ENCODE results near the gene GTF2H4.
"Not testable (repeated sequence)": the region's sequence is repeated elsewhere in the genome, so short reads cannot be mapped to it uniquely, and the experiment has no call there.

The GTF2H4 gene

DNA sequence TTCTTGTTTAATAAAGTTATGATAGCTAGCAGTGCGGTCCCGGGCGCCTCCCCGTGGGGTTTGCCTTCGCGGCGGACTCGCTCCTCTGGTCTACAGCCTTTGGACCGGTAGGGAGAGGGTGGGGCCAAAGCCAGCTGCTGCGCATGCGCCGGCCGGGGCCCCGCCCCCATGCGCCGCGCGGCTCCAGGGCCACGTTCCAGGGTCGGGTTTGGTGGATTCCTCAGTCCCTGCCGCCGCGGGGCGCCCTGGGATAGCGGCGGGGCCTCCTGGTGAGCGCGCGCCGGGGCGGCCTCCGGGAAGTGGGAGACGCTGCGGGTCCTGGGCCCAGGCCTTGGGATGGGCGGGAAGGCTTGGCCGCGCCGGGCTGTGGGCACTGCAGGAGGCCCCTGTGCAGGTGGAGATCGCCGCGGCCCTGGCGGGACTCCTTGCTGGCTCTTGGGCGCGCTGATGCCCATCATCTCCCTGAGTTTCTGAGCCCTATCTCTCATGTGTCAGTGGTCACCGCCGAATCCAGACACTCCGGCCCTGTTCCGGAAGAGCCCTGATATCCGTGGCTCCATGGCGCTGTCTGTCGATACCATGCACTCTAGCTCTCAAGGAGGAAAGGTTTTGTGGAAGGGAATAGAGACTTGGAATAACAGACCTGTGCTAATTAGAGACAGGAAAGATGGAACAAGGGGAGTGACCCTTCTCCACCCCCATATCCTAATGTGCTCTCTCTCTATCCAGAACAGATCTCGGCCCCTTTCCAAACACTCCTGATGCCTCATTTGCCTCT, 6.3 kb downstream of the GTF2H4 start, which contains the start of gene VARS2:
Gene VARS2 (plus strand): TSS at position 163 of the 778 bp plus-strand sequence. CDS start 599 bp downstream, at position 762.
- DNase-seq, result peak; percentile 92
- in situ Hi-C loops (cut with MboI; ENCODE audit: low pct_unique_long_range_greater_than_20kb, low sequenced_read_pairs), result no loop called here

DNA sequence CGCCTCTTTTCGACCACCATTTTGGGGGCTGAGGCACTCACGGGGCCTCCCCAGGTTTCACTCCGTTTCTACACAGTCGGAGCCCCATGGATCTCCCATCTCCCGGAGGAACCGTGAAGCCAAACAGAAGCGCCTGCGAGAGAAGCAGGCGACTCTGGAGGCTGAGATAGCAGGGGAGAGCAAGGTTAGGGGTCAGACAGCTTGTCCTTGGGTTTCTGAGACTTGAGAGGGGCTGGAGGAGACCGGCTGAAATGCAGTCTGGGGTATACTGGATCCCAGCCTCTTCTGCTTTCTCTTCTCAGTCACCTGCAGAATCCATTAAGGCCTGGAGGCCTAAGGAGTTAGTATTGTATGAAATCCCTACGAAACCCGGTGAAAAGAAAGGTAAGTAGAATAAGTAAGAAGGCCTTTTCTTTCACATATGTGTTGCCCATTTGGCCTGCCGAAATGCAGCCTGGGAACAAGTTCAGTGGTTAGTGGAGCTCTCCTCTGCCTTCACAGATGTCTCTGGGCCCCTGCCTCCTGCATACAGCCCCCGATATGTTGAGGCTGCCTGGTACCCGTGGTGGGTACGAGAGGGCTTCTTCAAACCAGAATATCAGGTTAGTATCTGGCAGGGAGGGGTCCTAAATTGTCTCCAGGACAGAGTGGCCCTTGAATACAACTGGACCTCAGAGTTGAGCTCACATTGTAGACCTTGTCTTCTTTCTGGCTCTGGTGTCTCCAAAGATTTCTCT, 7.0 kb downstream of the GTF2H4 start:
- in situ Hi-C loops (cut with MboI; ENCODE audit: low pct_unique_long_range_greater_than_20kb, low sequenced_read_pairs), result no loop called here
- peak; percentile 10 for DNase-seq

DNA sequence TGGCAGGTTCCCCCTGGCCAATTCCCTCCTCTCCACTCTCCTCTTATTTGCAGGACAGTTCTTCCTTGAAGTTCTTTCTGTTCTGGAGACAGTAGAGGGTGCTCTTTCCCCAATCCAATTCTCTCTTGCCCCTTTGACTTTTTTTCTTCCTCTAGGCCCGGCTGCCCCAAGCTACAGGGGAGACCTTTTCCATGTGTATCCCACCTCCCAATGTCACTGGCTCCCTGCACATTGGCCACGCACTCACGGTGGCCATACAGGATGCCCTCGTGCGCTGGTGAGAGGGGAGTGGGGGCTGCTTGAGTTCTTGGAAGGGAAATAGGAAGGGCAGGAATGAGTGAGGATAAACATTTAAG, 7.6 kb downstream of the GTF2H4 start:
- in situ Hi-C loops (cut with MboI; ENCODE audit: low pct_unique_long_range_greater_than_20kb, low sequenced_read_pairs), result no loop called here
- DNase-seq, result peak; percentile 78

DNA sequence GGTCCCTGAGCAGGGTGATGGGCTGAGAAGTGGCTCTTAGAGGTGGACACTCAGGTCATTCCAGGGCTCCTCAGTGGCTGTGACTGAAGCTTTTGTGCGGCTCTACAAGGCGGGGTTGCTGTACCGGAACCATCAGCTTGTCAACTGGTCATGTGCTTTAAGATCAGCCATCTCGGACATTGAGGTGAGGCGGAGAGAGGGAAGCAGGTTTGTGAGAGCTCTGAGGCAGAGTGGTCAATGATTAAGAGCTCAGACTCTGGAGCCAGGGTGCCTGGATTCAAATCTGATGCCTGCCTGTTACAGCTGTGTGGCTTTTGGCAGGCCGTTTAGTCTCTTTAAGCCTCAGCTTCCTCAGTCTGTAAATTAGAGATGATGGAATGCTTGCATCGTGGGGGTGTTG, 9.0 kb downstream of the GTF2H4 start:
- DNase-seq, result no peak
- in situ Hi-C loops (cut with MboI; ENCODE audit: low pct_unique_long_range_greater_than_20kb, low sequenced_read_pairs), result no loop called here

DNA sequence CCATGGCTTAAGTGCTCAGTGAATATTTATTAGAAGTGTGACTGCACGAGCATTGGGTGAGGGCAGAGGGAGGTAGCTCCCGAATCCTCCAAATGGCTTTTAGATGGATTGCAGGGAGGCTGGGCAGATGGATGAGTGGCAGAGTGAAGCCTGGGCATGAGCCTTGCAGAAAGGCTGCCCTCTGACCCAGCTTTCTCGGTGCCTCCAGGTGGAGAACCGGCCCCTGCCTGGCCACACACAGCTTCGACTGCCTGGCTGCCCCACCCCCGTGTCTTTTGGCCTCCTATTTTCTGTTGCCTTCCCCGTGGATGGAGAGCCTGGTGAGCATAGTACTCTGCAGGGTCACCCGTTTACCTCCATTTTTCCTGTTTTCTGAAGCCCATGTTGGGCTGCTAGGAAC, 9.5 kb downstream of the GTF2H4 start:
- in situ Hi-C loops (cut with MboI; ENCODE audit: low pct_unique_long_range_greater_than_20kb, low sequenced_read_pairs), result no loop called here
- no peak for DNase-seq

DNA sequence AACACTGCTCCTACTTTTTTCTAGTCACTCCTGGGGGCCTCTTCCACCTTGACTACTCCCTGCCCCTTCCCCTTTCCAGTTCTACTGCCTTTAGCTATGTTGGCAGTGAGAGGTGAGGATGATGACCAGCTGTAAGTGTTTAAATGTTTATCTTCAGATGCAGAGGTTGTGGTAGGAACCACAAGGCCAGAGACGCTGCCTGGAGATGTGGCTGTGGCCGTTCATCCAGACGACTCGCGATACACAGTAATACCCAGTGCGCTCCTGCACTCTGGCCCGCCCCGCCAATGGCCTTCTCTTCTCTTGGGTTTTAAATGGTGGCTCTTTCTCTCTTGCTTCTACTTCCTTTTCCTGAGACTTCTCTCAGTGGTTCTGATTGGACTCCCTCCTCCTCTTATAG, 10.7 kb downstream of the GTF2H4 start:
- in situ Hi-C loops (cut with MboI; ENCODE audit: low pct_unique_long_range_greater_than_20kb, low sequenced_read_pairs), result no loop called here

DNA sequence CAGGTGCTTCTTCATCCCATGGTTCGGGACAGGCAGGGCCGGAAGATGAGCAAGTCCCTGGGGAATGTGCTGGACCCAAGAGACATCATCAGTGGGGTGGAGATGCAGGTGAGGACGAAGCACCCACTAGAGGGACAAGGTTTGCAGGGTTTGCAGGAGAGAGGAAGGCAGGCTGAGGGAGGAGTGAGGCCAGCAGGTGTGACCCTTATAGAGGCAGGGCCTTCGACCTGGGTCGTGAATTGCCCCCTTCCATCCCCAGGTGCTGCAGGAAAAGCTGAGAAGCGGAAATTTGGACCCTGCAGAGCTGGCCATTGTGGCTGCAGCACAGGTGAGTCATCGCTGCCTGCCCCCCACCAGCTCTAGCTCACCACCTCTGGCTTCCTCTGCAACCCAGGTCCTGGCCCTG, 14.4 kb downstream of the GTF2H4 start:
- in situ Hi-C loops (cut with MboI; ENCODE audit: low pct_unique_long_range_greater_than_20kb, low sequenced_read_pairs), result no loop called here
- DNase-seq, result no peak

More for the DNA sequence above, 10.7 kb downstream of the GTF2H4 start:
- peak; percentile 12 for DNase-seq

DNA sequence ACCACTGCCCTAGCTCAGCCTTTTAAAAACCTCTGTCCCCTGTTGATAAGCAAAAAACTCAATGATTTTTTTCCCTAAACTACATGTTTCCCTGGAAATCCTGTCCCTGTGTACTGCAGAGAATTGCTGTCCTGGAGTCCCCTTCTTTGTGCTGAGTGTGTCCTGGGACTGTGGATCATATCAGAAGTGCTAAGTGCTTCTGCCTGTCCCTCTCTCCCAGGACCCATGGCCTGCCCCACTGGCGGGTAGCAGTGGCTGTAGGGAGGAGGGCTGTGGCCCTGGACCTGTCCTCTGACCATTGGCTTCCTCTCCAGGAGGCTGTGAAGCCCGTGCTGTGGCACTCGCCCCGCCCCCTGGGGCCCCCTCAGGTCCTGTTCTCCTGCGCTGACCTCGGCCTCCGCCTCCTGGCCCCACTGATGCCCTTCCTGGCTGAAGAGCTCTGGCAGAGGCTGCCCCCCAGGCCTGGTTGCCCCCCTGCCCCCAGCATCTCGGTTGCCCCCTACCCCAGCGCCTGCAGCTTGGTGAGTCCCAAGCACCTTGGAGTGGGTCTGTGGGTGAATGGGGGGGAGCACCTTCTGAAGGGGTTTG, 16.1 kb downstream of the GTF2H4 start:
- DNase-seq; in situ Hi-C loops (cut with MboI; ENCODE audit: low pct_unique_long_range_greater_than_20kb, low sequenced_read_pairs): not testable (repeated sequence)

DNA sequence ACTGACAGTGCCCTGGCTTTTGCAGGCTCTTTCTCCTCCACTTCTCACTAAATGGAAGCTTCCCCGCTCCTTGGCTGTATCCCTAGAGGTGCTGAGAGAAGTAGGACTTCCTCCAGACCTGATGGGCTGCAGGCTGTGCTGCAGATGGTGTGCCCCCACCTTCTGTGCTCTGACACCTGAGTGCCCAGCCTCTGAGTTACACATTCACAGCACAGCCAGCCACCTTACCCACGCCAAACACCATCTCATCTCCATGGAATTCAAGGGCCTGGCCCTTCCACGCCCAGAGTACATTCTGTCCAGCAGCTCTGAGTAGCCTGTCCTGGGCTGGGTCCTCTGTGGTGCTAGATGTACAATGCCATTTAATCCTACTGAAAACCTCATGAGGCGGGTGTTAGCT, 18.6 kb downstream of the GTF2H4 start:
- in situ Hi-C loops (cut with MboI; ENCODE audit: low pct_unique_long_range_greater_than_20kb, low sequenced_read_pairs), result loop anchor here (25.0 kb wide), 1 partner anchor 111 kb away; no protein-coding TSS in a partner anchor
- no peak for DNase-seq

DNA sequence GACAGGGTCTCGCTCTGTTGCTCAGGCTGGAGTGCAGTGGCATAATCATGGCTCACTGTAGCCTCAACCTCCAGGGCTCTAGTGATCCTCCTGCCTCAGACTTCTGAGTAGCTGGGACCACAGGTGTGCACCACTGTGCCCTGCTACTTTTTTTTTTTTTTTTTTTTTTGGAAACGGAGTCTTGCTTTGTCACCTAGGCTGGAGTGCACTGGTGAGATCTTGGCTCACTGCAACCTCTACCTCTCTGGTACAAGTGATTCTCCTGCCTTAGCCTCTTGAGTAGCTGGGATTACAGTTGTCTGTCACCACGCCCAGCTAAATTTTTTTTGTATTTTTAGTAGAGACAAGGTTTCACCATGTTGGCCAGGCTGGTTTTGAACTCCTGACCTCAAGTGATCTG, 19.1 kb downstream of the GTF2H4 start:
- in situ Hi-C loops (cut with MboI; ENCODE audit: low pct_unique_long_range_greater_than_20kb, low sequenced_read_pairs), result loop anchor here (25.0 kb wide), 1 partner anchor 110 kb away; no protein-coding TSS in a partner anchor
- not testable (repeated sequence) for DNase-seq

DNA sequence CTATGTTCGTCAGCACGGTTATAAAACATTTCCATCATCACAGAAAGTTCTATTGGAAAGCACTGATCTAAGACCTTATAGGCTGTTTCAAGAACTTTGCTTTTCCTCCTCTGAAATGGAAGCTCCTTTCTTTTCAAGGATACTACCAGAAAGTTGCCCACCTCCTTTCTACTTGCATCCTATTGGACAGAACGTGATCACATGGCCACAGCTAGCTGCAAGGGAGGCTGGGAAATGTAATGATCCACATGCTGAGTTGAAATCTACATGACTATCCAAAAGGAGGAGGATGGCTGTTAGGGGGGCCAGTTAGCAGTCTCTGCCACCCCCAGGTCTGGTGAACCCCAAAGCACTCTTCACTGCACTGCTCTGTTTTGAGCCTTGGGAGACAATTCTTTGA, 20.7 kb downstream of the GTF2H4 start:
- DNase-seq, result no peak
- in situ Hi-C loops (cut with MboI; ENCODE audit: low pct_unique_long_range_greater_than_20kb, low sequenced_read_pairs), result loop anchor here (25.0 kb wide), 1 partner anchor 109 kb away; no protein-coding TSS in a partner anchor

DNA sequence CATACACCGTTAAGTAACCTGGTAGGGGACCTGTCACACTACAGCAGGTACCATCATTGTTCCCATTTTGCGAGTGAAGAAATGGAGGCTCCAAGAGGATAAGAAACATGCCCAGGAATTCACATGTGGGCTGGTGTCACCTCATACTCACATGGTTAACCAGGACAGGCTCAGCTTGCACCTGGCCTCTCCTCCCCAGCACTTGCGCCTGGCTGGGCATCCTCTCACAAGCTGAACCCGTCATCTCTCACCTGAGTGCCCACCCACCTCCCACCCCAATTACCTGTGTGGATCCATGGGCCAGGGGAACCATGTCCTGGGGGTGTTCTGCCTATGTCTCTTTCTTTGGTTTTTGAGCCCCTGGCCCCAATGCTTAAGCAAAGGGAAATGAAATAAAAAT, 22.5 kb downstream of the GTF2H4 start:
- in situ Hi-C loops (cut with MboI; ENCODE audit: low pct_unique_long_range_greater_than_20kb, low sequenced_read_pairs), result loop anchor here (25.0 kb wide), 1 partner anchor 107 kb away; no protein-coding TSS in a partner anchor
- DNase-seq, result no peak

DNA sequence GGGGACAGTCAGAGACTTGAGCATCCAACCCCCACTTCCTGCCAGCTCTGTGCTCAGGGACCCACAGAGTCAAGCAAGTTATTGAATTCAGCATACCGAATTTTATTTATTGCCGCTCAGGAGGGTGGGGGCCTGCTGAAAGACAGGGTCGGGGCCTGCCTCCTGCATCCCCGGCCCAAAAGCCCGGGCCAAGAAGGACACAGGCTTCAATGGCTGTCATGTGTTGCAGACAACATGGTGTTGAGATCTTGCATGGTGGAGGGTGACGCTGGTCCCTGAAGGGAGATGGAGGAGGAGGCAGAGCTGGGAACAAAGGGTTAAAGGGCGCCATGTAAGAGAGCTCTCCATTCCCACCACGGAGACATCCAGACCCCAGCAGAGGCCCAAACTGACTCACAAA, 23.3 kb downstream of the GTF2H4 start:
- in situ Hi-C loops (cut with MboI; ENCODE audit: low pct_unique_long_range_greater_than_20kb, low sequenced_read_pairs), result loop anchor here (25.0 kb wide), 1 partner anchor 106 kb away; no protein-coding TSS in a partner anchor
- no peak for DNase-seq

DNA sequence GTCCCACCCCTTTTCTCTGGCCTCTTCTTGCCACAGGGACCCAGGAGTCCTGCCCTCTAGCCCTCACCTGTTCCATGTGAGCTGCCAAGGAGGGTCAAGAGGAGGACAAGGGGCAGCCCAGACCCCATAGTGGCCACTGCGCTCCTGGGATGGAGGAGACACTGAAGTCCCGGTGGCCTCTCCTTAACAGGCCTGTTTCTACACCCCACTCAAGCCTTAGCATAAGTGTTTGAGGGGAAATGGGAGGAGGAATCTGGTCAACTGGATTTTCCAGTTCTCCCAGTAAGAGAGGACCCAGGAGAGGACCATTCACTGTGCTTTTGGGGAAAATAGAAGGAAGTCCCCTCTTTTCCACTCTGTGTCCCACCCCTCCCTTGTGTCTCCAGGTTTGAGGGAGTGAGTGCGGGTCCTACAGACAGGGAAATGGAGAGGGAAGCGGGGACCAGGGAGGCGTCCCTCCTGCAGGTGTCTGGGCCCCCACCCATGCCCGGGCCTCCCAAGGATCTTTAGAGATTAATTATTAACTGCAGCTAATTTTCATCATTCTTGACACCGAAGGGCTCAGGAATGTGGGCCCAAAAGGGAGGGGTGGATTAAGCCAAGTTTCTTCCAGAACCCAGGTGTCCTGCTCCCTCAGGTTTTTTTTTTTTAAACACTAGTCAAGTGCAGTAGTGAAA, 24.1 kb downstream of the GTF2H4 start, which contains the start of gene SFTA2:
Gene SFTA2 (minus strand): TSS at position 202 of the 677 bp plus-strand sequence. CDS start 74 bp downstream, at position 128.
- in situ Hi-C loops (cut with MboI; ENCODE audit: low pct_unique_long_range_greater_than_20kb, low sequenced_read_pairs), result loop anchor here (25.0 kb wide), 1 partner anchor 105 kb away; no protein-coding TSS in a partner anchor
- no peak for DNase-seq

DNA sequence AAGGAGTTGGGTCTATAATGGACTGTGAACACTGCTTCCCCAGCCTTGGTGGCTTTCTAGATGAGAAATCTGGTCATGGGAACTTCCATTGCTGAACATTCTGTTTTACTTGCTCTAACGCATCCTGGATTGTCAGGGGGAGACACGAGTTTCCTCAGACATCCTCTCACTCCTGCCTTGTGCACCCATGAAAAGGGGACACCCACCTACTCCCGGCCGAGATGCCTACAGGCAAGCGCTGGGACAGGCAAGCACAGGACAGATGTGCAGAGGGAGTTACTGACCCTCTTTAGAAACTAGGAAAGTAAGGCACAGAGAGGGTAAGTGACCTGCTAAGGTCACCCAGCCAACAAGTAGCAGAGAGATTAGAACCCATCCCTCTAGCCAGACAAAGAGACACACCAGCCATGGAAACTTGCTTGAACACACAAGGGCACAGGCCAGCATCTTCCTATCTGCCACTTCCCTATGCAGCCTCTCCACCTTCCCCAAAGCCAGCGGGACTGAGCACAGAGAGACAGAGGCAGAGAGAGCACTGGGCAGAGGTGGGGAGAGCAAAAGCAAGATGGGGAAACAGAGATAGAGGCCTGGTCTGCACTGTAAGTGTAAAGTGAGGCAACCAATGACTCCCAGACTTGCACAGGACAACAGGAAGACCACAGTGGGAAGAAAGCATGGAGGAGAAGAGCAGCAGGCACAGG, 24.8 kb downstream of the GTF2H4 start:
- in situ Hi-C loops (cut with MboI; ENCODE audit: low pct_unique_long_range_greater_than_20kb, low sequenced_read_pairs), result loop anchor here (25.0 kb wide), 1 partner anchor 104 kb away; no protein-coding TSS in a partner anchor
- DNase-seq, result no peak

DNA sequence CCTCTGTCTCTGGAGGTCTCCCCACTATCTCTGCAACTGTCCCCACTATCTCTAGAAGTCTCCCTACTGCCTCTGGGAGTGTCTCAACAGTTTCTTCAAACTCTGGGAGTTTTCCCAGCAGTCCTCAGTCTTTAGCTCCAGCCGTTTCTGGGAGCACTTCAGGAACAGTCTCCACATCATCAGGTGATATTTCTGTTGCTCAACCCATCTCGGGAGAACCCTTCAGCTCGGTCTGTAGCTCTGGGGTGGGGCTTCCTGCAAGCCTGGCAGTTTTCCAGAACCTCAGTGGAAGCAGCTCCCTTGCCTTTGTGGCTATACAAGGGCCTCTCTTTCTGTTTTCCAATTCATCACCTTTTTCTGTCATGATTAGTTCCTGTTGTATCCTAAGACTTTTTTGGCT, 27.0 kb downstream of the GTF2H4 start:
- DNase-seq, result no peak
- in situ Hi-C loops (cut with MboI; ENCODE audit: low pct_unique_long_range_greater_than_20kb, low sequenced_read_pairs), result loop anchor here (25.0 kb wide), 1 partner anchor 102 kb away; no protein-coding TSS in a partner anchor

DNA sequence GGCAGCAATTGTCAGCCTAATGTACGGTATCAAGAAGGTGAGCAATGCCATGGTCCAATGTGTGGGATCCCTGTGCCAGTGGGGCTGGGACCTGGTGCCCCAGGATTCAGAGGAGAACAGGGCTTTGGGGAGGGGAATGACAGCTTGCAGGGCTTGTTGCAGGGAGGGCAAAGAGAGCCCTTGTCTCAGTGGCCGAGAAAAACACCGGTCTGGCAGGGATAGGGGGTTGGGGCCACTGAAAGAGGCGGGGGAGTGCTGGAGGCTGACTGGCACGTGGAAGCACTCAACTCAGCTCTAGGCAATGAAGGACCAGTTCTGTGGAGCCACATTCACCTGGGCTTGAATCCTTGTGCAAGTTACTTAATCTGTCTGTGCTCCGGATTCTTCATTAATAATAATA, 29.3 kb downstream of the GTF2H4 start:
- no peak for DNase-seq
- in situ Hi-C loops (cut with MboI; ENCODE audit: low pct_unique_long_range_greater_than_20kb, low sequenced_read_pairs), result loop anchor here (25.0 kb wide), 1 partner anchor 100 kb away; no protein-coding TSS in a partner anchor

DNA sequence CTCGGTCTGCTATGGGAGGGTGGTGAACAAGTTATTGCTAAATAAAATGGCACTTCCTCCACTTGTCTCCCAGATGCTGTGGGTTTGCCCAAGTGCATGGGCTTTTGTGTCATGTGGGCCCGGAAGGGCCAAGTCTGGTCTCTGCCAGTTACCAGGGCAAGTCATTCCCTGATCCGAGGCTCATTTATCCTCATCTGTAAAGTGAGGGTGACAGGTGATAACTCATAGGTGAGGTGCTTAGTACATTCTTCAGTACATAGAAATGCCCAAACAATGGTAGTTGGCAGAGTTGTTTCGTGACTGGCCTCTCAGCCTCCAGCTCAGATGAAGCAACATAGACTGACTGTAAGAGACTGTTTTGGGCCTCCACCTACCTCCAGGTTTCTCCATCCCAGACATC, 30.7 kb downstream of the GTF2H4 start:
- no peak for DNase-seq
- in situ Hi-C loops (cut with MboI; ENCODE audit: low pct_unique_long_range_greater_than_20kb, low sequenced_read_pairs), result loop anchor here (25.0 kb wide), 1 partner anchor 99 kb away; no protein-coding TSS in a partner anchor
